Endothelial cell of umbilical vein (primary cell): Measurements from ENCODE around the gene ADAM10.

Experiments used
- FOS ChIP-seq: IDR thresholded peaks from 2 replicates; pipeline ENCODE4 v1.6.1; 2011; ENCODE audit warnings: mild to moderate bottlenecking, low read length, moderate library complexity, borderline replicate concordance; ENCODE audit not compliant: insufficient read depth
- MAX ChIP-seq: IDR thresholded peaks from 2 replicates; pipeline ENCODE4 v1.6.1; 2011; ENCODE audit not compliant: insufficient read depth, insufficient read length
- POLR2A ChIP-seq: IDR thresholded peaks from 2 replicates; pipeline ENCODE4 v1.6.1; 2012; ENCODE audit warnings: low read depth, mild to moderate bottlenecking, control low read depth, low read length
- POLR2AphosphoS5 ChIP-seq: IDR thresholded peaks from 2 replicates; pipeline ENCODE4 v1.6.1; 2012; ENCODE audit warnings: low read depth, mild to moderate bottlenecking, control low read depth, low read length, moderate library complexity; ENCODE audit not compliant: insufficient read depth
- TF ChIP-seq, protein P1 (sequence below), 2 donors: IDR thresholded peaks; 1 replicate in 1 of 2; 2 replicates in 1 of 2; pipeline ENCODE4 v1.5.1; 2011; ENCODE audit warnings: low read length in 2 of 2, mild to moderate bottlenecking in 2 of 2, moderate library complexity in 2 of 2, control low read depth in 1 of 2, inconsistent platforms in 1 of 2, low read depth in 1 of 2; ENCODE audit not compliant: insufficient read depth in 1 of 2; ENCODE audit errors: extremely low read depth in 1 of 2

DNA sequence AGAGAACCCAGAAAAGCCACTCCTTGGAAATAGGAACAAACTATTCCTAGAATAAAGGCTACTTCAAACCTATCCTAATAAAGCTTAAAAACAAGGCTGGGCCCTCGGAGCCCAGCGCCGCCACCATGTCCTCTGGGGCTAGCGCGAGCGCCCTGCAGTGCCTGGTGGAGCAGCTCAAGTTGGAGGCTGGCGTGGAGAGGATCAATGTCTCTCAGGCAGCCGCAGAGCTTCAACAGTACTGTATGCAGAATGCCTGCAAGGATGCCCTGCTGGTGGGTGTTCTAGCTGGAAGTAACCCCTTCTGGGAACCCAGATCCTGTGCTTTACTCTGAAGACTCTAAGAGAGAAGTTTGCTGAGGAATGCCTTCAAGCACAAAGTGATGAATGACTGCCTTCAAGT is 63.2 kb downstream of the ADAM10 start:
- no peak for TF ChIP-seq FOS
- no peak for TF ChIP-seq MAX
- TF ChIP-seq, protein P1, sequence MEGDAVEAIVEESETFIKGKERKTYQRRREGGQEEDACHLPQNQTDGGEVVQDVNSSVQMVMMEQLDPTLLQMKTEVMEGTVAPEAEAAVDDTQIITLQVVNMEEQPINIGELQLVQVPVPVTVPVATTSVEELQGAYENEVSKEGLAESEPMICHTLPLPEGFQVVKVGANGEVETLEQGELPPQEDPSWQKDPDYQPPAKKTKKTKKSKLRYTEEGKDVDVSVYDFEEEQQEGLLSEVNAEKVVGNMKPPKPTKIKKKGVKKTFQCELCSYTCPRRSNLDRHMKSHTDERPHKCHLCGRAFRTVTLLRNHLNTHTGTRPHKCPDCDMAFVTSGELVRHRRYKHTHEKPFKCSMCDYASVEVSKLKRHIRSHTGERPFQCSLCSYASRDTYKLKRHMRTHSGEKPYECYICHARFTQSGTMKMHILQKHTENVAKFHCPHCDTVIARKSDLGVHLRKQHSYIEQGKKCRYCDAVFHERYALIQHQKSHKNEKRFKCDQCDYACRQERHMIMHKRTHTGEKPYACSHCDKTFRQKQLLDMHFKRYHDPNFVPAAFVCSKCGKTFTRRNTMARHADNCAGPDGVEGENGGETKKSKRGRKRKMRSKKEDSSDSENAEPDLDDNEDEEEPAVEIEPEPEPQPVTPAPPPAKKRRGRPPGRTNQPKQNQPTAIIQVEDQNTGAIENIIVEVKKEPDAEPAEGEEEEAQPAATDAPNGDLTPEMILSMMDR (IDR thresholded peaks at IDR 0.05; ENCODE audit: extremely low read depth in 1 of 2, insufficient read depth in 1 of 2, low read depth in 1 of 2, low read length in 2 of 2), result no peak
- no peak for TF ChIP-seq POLR2A
- TF ChIP-seq POLR2AphosphoS5, result no peak
